Gastrocnemius medialis (tissue), 4 donors: ENCODE results near the gene NR6A1. TPM values are rescaled to one million over a fixed set of nuclear protein-coding genes. Genes with fewer than 3 reads are reported as not detected.

Experiments
- ATAC-seq, 2 donors: fragments of 150-250 bp; one replicate each; pipeline ENCODE4 v1.9.1; 2016
- DNase-seq, 2 donors: peaks; one replicate each; pipeline ENCODE4 v3.0.0-alpha.2; 2019
- H3K27ac ChIP-seq, 4 donors: fragments of 200-600 bp; sonication (generic); 1 replicate in 1 of 4; 2 replicates in 3 of 4; pipeline ENCODE4 v1.5.1; 2016 to 2018; ENCODE audit warnings: mild to moderate bottlenecking in 2 of 4, moderate library complexity in 1 of 4
- H3K27me3 ChIP-seq, 3 donors: fragments of 200-600 bp; sonication (generic) in 2 of 3; 1 replicate in 1 of 3; 2 replicates in 2 of 3; pipeline versions ENCODE4 v1.5.1 to v1.6.0; 2016 to 2019; ENCODE audit warnings: mild to moderate bottlenecking in 1 of 3, moderate library complexity in 1 of 3
- H3K36me3 ChIP-seq, 2 donors: fragments of 200-600 bp; sonication (generic) in 1 of 2; one replicate each; pipeline ENCODE4 v1.5.1; 2017 to 2018
- H3K4me1 ChIP-seq, 2 donors: fragments of 200-600 bp; sonication (generic) in 1 of 2; one replicate each; pipeline ENCODE4 v1.5.1; 2016 to 2017; ENCODE audit warnings: mild to moderate bottlenecking in 2 of 2
- H3K4me3 ChIP-seq, 4 donors: fragments of 200-600 bp; sonication (generic) in 3 of 4; 1 replicate in 1 of 4; 2 replicates in 3 of 4; pipeline ENCODE4 v1.5.1; 2016 to 2019; ENCODE audit warnings: mild to moderate bottlenecking in 2 of 4
- H3K9me3 ChIP-seq, 3 donors: fragments of 200-600 bp; sonication (generic) in 2 of 3; 1 replicate in 1 of 3; 2 replicates in 2 of 3; pipeline ENCODE4 v1.5.1; 2016 to 2019
- POLR2A ChIP-seq, 2 donors: fragments of 450-650 bp; IDR thresholded peaks; one replicate each; pipeline ENCODE4 v1.6.1; 2017; ENCODE audit warnings: antibody characterized with exemption in 2 of 2, mild to moderate bottlenecking in 2 of 2, moderate library complexity in 2 of 2
- in situ Hi-C, 4 donors: fragments of 200-750 bp; cut with MboI; loops; one replicate each; pipeline versions ENCODE4 v1.15.0 to v1.8.0; 2017; ENCODE audit warnings: low sequenced_read_pairs in 4 of 4
- intact Hi-C: fragments of 100-400 bp; cut with DNase I; formaldehyde crosslinking; loops from one replicate; pipeline ENCODE4 v1.15.1; 2023; ENCODE audit warnings: low total_unique reads
- total RNA-seq, 4 donors: library from RNA; depleted of rRNA; stranded (reverse); fragments of >200 nt; gene quantifications; one replicate each; pipeline versions ENCODE4 v1.1.0 to v1.2.3, GENCODE V29; 2016
- TF ChIP-seq, protein P1 (sequence below), 5 experiments: fragments of 450-650 bp in 3 of 5; fragments of 200-600 bp in 2 of 5; sonication (generic) in 2 of 5; IDR thresholded peaks in 4 of 5; conservative IDR thresholded peaks in 1 of 5; 1 replicate in 4 of 5; 2 replicates in 1 of 5; pipeline ENCODE4 v1.5.1; 2016 to 2019; ENCODE audit warnings: antibody characterized with exemption in 5 of 5, mild to moderate bottlenecking in 3 of 5, moderate library complexity in 3 of 5

Gene NR6A1
- total RNA-seq, 4 donors from 2014 or later = 0.58 to 5.6 (median 2.1) TPM

GRCh38 chr9:124789531-124789930 is 18.4 kb upstream of the NR6A1 start:
- Histone ChIP-seq H3K36me3 (no peaks in the 10 kb centered on the region), H3K9me3 (no peaks in the 10 kb centered on the region), H3K4me3 (no peak overlapping the region), H3K27ac (no peak overlapping the region), H3K4me1 (peaks cover 9 to 20% of the 10 kb centered on the region in 2 donors), H3K27me3 (no peaks in the 10 kb centered on the region)
- ATAC-seq (no peak), DNase-seq (no peak)
- TF ChIP-seq, protein P1, sequence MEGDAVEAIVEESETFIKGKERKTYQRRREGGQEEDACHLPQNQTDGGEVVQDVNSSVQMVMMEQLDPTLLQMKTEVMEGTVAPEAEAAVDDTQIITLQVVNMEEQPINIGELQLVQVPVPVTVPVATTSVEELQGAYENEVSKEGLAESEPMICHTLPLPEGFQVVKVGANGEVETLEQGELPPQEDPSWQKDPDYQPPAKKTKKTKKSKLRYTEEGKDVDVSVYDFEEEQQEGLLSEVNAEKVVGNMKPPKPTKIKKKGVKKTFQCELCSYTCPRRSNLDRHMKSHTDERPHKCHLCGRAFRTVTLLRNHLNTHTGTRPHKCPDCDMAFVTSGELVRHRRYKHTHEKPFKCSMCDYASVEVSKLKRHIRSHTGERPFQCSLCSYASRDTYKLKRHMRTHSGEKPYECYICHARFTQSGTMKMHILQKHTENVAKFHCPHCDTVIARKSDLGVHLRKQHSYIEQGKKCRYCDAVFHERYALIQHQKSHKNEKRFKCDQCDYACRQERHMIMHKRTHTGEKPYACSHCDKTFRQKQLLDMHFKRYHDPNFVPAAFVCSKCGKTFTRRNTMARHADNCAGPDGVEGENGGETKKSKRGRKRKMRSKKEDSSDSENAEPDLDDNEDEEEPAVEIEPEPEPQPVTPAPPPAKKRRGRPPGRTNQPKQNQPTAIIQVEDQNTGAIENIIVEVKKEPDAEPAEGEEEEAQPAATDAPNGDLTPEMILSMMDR (IDR thresholded peaks at IDR 0.05 in 4 of 5, conservative IDR thresholded peaks at IDR 0.05 in 1 of 5) = no peak
- no peak for TF ChIP-seq POLR2A (IDR thresholded peaks at IDR 0.05)
- intact Hi-C loops = no loop called here
- in situ Hi-C loops = no loop called here

GRCh38 chr9:124788542-124789217 is 17.6 kb upstream of the NR6A1 start:
- no peak for TF ChIP-seq POLR2A (IDR thresholded peaks at IDR 0.05)
- TF ChIP-seq, protein P1 (IDR thresholded peaks at IDR 0.05 in 4 of 5, conservative IDR thresholded peaks at IDR 0.05 in 1 of 5) = no peak
- H3K4me1 ChIP-seq = peaks cover 15 to 22% of the 10 kb centered on the region in 2 donors
- no peak overlapping the region for H3K4me3 ChIP-seq
- no peaks in the 10 kb centered on the region for H3K9me3 ChIP-seq
- no peak overlapping the region for H3K27ac ChIP-seq
- DNase-seq (no peak), ATAC-seq (no peak)
- in situ Hi-C loops = no loop called here
- H3K36me3 ChIP-seq = no peaks in the 10 kb centered on the region
- no peaks in the 10 kb centered on the region for H3K27me3 ChIP-seq
- intact Hi-C loops = no loop called here

GRCh38 chr9:124786881-124787573 is 15.9 kb upstream of the NR6A1 start:
- Histone ChIP-seq H3K27me3 (no peaks in the 10 kb centered on the region), H3K4me1 (peaks cover 10 to 11% of the 10 kb centered on the region in 2 donors), H3K36me3 (no peaks in the 10 kb centered on the region), H3K4me3 (no peak overlapping the region), H3K9me3 (no peaks in the 10 kb centered on the region), H3K27ac (no peak overlapping the region)
- intact Hi-C loops (no loop called here), in situ Hi-C loops (no loop called here)
- DNase-seq (peak in 1 of 2 donors; percentile 9), ATAC-seq (no peak)
- TF ChIP-seq POLR2A (IDR thresholded peaks at IDR 0.05) = no peak
- TF ChIP-seq, protein P1 (IDR thresholded peaks at IDR 0.05 in 4 of 5, conservative IDR thresholded peaks at IDR 0.05 in 1 of 5) = no peak

GRCh38 chr9:124784509-124784908 is 13.4 kb upstream of the NR6A1 start:
- in situ Hi-C loops = no loop called here

More at GRCh38 chr9:124784509-124784908, 13.4 kb upstream of the NR6A1 start:
- ATAC-seq (peak; percentile 92 to 94), DNase-seq (peak in 1 of 2 donors; percentile 16)
- Histone ChIP-seq H3K4me3 (no peak overlapping the region), H3K27me3 (no peaks in the 10 kb centered on the region), H3K4me1 (peaks cover 16 to 19% of the 10 kb centered on the region in 2 donors), H3K27ac (peak overlapping the region; percentile 39 to 60 (median 55)), H3K36me3 (no peaks in the 10 kb centered on the region), H3K9me3 (no peaks in the 10 kb centered on the region)
- intact Hi-C loops = no loop called here
- TF ChIP-seq, protein P1 (IDR thresholded peaks at IDR 0.05 in 4 of 5, conservative IDR thresholded peaks at IDR 0.05 in 1 of 5) = no peak
- TF ChIP-seq POLR2A (IDR thresholded peaks at IDR 0.05) = no peak
